ENCODE measurements around the gene SSBP4. TPM values are rescaled to one million over a fixed set of nuclear protein-coding genes. Genes with fewer than 3 reads are reported as not detected.
"Not testable (repeated sequence)": the region's sequence is repeated elsewhere in the genome, so short reads cannot be mapped to it uniquely, and the experiment has no call there.

SSBP4 gene
- total RNA-seq, result 50.1 TPM

DNA sequence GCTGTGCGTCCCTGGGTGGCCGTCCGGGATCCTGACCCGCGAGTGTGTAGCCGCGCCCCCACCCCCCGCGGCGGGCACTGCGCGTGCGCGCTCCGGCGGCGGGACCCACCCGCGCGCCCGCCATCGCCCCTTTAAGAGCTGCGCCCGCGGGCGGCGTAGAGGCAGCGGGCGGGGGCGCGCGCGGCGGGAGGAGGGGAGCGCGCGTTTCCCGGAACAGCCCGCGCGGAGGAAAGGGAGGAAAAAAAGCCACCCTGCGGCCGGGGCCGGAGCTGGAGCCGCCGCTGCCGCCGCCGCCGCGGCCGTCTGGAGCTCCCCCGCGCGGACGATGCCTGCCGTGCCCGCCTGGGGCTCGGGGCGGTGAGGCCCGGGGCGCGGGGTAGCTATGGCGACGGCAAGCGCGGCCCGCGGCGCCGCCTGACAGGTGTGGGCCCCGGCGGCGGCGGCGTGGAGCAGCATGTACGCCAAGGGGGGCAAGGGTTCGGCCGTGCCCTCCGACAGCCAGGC lies at the start of gene SSBP4:
Gene SSBP4 (plus strand): TSS at position 204 of the 504 bp plus-strand sequence. CDS start 251 bp downstream, at position 455.
- peak; percentile 92 for DNase-seq

DNA sequence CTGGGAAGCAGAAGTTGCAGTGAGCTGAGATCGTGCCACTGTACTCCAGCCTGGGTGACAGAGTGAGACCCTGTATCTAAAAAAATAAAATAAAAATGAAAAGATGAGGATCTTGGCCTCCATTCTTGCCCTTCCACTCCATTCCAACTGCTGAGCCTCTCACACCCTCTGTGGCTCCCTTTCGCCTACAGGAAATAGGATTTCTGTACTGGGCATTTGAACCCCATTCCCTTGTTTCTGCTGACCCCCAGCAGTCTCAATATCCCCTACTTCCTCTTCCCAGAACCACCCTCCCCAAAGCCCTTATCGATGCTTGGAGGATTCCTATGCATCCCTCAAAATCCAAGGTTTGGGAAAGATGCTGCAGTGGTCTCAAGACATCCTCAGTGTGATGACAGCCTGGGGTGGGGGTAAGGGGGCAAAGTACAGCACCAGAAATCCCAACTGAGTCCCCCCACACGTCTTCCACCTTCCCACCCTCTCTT lies 45.7 kb upstream of the SSBP4 start:
- no peak for DNase-seq

DNA sequence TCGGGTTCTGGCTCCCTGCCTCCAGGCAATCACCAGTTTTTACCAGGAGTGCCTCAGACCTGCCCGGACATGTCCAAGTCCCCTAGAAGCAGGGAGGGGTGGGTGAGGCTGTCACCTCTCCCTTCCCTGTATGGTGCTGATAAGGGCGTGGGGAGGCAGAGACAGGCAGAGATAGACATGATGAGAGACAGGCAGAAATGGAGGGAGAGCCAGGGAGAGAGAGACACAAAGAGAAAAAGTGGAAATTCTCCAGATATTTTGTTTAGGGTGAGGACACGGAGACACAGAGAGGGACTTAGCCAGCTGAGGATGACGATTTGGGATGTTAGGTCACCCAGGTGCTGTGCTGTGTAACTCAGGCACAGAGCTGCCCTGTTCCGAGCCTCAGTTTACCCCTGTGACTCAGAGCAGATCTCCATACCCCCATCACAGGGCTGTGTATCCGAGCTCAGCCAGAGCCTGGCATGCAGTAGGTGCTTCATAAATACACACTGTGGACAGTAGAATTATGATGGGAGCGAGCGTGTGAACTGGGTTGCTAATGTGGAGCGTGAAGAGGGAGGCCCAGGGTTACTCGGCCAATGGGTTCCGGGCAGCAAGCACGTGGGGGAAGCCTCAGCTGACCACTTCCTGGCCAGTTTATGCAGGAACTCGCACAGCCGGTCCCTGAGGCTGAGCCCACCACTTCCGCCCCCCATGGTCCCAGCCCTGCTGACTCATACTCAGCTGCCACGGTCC lies 45.1 kb upstream of the SSBP4 start:
- DNase-seq, result peak; percentile 83

DNA sequence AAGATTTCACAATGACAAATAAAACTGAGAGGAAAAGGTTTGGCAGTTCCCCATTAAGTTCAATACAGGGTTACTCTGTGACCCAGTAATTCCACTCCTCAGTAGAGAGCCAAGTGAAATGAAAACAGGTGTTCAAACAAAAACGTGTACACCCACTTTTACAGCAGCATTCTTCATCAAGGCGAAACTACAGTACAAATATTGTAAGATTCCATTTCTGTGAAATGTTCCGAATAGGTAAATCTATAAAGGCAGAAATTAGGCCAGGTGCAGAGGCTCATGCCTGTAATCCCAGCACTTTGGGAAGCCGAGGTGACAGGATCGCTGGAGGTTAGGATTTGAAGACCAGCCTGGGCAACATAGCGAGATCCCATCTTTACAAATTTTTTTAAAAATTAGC lies 42.2 kb upstream of the SSBP4 start:
- DNase-seq, result peak; percentile 60

DNA sequence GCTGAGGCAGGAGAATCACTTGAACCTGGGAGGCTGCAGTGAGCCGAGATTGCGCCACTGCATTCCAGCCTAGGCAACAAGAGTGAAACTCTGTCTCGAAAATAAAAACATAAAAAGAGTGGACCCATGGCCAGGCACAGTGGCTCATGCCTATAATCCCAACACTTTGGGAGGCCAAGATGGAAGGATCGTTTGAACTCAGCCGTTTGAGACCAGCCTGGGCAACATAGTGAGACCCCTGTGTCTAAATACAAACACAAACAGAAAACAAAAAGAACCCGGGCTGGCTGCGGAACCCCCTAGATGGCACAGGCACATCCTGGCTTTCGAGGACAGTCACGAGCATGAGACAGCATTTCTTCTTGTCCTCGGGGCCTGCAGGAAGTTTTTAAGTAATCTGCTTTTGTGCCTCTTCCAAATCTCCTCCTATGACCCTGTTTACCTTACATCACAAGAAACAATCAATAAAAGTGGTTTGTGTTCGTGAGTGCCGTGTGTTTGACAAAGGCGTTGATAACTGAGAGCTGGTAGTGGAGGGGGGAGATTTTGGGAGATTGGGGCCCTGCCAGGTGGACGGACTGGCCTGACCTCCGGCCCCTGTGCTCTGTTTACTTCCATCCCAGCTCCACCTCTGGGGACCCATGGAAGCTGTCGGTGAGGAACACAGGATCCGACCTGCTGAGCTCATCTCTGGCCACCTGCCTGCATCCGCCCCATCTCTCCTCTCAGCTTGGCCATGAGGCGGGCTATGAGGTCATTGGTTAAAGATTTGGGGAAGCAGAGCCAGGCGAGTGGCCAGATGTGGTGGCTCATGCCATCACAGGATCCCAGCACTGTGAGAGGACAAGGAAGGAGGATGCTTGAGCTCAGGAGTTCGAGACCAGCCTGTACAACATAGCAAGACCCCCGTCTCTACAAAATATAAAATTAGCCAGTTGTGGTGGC lies 39.1 kb upstream of the SSBP4 start:
- DNase-seq, result peak; percentile 83

DNA sequence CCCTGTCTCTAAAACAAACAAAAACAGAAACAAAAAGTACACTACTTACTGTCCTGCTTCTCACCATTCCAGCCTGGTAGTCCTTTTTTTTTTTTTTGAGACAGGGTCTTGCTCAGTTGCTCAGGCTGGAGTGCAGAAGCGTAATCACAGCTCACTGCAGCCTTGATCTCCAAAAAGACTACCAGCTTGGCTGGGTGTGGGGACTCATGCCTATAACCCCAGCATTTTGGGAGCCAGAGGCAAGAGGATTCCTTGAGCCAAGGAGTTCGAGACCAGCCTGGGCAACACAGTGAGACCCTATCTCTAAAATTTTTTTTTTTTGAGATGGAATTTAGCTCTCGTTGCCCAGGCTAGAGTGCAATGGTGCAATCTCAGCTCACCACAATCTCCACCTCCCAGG lies 38.4 kb upstream of the SSBP4 start:
- no peak for DNase-seq

DNA sequence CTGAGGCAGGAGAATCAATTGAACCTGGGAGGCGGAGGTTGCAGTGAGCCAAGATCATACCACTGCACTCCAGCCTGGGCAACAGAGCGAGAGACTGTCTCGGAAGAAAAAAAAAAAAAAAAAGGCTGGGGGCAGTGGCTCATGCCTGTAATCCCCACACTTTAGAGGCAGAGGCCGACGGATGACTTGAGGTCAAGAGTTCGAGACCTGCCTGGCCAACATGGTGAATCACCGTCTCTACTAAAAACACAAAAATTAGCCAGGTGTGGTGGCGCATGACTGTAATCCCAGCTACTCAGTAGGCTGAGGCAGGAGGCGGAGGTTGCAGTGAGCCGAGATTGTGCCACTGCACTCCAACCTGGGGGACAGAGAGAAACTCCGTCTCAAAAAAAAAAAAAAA lies 35.6 kb upstream of the SSBP4 start:
- not testable (repeated sequence) for DNase-seq

DNA sequence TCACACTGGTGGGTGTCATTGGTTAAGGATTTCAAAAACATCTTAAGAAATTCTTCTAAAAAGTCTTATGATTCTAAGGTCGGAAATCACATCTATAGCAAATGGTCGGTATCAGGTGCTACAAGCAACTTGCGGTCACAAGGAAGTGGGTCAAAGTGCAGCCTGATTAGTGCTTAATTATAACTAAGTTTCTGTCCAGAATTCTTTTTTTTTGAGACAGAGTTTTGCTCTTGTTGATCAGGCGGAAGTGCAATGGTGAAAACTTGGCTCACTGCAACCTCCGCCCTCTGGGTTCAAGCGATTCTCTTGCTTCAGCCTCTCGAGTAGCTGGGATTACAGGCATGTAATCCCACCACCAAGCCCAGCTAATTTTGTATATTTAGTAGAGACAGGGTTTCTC lies 34.4 kb upstream of the SSBP4 start:
- no peak for DNase-seq

DNA sequence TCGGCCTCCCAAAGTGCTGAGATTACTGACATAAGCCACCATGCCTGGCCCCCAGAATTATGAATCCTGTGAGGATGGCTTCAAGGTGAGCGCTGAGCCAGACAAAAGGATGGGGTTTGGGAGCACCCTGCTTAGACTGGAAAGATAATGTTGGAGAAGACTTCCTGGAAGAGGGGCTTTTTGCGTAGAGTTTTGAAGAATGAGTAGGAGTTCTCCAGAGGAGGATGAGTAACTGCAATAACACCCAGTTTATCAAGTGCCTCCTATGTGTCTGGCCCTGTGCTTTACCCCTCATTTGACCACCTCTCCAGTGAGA lies 33.9 kb upstream of the SSBP4 start:
- DNase-seq, result no peak

DNA sequence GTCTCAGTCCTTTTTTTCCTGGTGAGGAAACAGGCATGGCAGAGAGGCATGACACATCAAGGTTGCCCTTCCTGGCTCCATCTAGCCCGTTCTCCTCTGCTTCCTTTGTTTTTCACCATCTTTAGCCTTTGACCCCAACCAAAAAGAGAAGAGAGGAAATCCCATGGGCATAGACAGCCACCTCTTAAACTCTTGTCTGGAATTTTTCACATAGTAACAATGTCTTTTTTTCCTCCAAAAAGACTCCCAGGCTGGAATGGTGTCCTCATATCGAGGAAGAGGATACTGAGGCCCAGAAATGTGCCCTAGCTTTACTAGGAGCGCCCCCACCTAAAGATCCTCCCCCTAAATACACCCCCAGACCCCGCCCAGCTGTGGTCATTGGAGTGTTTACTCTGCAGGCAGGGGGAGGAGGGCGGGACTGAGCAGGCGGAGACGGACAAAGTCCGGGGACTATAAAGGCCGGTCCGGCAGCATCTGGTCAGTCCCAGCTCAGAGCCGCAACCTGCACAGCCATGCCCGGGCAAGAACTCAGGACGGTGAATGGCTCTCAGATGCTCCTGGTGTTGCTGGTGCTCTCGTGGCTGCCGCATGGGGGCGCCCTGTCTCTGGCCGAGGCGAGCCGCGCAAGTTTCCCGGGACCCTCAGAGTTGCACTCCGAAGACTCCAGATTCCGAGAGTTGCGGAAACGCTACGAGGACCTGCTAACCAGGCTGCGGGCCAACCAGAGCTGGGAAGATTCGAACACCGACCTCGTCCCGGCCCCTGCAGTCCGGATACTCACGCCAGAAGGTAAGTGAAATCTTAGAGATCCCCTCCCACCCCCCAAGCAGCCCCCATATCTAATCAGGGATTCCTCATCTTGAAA lies 33.3 kb upstream of the SSBP4 start, which contains the start of gene GDF15:
Gene GDF15 (plus strand): TSS at position 484 of the 868 bp plus-strand sequence. CDS start 32 bp downstream, at position 516.
- DNase-seq, result no peak

DNA sequence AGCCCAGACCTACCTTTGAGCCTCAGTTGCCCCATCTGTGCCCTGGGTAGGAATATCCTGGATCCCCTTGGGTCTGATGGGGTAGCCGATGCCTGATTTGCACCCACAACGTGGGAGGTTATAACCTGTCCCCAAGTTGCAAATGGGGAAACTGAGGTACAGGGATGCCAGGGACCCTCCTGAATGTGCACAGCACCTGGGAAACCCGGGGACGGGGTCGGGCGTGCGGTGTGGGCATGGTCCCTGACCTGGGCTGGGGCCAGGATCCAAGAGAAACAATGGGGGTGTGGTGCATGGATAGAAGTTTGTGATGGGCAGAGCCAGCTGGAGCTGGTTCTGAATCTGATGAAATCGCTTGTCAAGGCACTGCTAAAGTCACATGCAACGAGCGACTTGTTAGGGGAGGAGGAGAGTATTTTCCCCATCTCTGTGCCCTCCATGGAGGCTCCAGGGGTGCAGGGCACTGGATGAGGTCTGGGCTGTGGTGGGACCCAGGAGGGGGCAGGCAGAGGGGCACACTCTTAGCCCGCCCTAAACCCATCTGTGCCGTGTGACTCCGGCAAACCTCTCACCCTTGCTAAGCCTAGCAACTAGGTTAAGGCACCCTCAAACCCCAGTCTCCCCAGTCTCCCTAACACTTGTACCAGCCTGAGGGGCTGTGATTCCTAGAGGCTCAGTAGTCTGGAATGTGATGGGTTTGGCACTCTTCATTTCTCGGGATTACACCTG lies 32.5 kb upstream of the SSBP4 start:
- peak; percentile 62 for DNase-seq

DNA sequence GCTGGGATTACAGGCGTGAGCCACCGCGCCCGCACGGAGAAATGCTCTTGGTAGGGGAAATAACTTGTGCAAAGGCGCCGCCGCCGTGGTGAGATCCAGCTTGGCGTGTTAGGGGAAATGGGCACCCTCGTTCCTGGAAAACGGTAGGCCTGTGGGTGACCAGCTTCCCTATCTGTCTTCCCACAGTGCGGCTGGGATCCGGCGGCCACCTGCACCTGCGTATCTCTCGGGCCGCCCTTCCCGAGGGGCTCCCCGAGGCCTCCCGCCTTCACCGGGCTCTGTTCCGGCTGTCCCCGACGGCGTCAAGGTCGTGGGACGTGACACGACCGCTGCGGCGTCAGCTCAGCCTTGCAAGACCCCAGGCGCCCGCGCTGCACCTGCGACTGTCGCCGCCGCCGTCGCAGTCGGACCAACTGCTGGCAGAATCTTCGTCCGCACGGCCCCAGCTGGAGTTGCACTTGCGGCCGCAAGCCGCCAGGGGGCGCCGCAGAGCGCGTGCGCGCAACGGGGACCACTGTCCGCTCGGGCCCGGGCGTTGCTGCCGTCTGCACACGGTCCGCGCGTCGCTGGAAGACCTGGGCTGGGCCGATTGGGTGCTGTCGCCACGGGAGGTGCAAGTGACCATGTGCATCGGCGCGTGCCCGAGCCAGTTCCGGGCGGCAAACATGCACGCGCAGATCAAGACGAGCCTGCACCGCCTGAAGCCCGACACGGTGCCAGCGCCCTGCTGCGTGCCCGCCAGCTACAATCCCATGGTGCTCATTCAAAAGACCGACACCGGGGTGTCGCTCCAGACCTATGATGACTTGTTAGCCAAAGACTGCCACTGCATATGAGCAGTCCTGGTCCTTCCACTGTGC lies 30.9 kb upstream of the SSBP4 start:
- DNase-seq, result peak; percentile 84

DNA sequence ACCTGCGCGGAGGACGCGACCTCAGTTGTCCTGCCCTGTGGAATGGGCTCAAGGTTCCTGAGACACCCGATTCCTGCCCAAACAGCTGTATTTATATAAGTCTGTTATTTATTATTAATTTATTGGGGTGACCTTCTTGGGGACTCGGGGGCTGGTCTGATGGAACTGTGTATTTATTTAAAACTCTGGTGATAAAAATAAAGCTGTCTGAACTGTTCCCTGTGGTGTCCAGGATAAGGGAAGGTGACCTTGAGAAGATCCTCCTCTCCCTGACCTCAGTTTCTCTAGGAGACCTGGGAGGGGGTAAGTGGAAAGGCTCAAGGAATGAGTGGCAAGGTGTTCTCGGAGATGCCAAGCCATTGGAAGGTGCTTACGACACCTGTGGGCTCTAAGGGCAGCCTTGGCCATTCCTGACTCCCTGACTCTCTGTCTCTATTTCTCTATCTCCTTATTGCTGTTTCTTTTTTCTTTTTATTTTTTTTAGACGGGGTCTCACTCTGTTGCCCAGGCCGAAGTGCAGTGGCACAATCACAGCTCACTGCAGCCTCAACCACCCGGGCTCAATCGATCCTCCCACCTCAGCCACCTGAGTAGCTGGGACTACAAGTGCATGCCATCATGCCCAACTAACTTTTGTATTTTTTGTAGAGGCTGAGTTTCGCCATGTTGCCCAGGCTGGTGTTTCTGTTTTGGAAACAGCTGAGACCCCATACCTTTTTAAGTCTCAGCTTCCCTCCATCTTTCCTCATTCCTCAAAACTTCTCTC lies 30.1 kb upstream of the SSBP4 start:
- DNase-seq, result no peak

DNA sequence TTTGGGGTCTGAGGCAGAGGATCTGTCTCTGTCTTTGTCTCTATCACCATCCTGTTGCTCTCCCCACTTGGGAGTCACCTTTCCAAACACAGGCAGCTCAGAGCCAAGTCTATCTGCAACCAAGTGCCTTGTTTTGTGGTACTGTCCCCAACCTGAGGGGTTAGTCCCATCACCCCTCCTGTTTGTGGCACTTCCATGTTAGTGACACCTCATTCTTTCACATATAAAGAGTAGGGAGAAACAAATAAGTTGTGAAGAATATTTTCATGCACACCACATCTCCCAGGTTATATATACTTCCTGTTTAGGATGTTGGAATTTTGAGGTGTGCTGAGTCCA lies 29.5 kb upstream of the SSBP4 start:
- DNase-seq, result no peak

DNA sequence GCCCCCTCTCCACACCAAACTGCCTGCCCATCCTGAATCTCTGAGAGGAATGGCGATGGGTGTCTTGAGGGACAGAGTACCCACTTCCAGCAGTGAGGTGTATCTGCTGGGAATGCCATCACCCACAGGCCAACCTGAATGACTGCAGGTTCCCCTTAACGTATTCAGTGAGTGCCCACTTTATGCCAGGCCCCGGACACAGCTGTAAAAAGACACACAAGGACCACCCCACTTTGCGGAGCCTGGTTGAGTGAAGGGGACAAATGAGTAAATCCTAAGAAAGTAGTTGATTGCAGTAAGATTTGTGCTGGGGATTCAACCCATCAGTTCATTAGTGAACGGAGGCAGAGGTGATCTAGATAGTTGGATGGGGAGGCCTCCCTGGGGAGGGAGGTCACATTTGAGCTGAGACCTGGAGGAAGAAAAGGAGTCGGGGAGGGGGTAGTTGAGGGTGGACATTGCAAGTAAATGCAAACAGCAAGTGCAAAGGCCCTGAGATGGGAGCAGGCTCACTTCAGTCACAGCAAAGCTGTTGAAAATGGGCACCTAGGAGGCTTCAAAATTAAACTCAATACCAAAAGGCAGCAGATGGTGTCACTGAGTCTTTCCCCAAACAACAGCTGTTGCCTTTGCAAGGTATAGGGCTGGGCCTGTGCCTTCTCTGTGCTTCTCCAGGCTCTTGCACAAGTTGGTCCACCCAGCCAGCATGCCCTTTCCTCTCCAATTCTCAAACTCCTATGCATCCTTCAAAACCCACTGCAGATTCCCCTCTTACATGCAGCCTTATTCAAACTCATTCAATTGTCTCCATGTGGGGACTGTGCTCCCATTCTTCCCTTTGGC lies 28.9 kb upstream of the SSBP4 start:
- DNase-seq, result no peak

DNA sequence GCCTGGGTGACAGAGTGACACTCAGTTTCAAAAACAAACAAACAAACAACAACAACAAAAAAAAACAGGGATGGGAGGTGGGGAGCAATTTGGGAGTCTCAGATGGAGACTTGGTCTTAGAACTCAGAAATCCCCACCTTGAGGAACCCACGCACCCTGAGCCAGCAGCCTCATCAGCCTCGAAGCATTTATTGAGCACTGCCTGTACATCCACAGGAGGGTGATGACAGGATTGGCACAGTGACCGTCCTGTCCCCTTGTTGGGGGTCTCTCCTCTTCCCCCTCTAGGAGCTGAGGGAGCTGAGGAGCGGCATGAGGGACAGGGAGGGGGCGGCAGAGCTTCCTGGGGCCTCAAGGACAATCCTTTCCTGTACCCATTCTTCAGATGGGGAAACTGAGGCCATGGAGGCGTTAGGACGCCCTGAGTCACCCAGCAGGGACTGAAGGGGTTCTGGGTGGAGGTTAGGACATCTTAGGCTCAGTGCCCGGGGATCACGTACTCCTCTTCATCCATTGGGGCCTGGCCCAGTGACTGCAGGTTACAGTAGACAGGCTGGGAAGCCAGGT lies 27.6 kb upstream of the SSBP4 start:
- no peak for DNase-seq

DNA sequence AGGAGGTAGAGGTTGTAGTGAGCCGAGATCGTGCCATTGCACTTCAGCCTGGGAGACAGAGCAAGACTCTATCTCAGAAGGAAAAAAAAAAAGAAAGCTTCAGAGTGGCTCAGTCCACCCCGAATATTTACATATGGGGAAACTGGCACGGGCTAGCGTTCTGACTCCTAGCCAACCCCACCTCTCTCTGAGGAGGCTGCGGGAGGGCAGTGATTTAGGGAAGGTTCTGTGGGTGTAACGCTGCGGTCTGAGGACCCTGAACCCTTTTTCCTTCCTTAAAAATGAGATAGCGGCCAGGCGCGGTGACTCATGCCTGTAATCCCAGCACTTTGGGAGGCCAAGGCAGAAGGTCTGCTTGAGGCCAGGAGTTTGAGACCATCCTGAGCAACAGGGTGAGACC lies 26.8 kb upstream of the SSBP4 start:
- DNase-seq, result no peak

DNA sequence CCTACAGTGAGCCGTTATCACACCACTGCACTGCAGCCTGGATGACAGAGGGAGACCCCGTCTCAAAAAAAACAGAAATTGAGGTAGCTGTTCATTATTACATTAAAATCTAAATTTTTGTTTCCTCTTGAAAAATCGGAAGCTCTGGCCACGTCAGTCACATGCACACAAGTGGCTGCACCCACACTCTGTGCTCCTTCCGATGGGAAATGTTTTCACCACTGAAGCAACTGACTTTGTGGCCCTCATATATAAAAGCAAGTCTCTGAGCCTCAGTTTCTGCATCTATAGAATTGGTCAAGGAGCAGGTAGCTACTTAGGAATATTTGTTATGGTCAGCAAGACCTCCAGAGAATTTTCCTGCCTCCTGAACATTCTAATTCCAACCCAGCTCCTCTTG lies 26.3 kb upstream of the SSBP4 start:
- no peak for DNase-seq
